Measurements from ENCODE around the gene MC1R.

DNA sequence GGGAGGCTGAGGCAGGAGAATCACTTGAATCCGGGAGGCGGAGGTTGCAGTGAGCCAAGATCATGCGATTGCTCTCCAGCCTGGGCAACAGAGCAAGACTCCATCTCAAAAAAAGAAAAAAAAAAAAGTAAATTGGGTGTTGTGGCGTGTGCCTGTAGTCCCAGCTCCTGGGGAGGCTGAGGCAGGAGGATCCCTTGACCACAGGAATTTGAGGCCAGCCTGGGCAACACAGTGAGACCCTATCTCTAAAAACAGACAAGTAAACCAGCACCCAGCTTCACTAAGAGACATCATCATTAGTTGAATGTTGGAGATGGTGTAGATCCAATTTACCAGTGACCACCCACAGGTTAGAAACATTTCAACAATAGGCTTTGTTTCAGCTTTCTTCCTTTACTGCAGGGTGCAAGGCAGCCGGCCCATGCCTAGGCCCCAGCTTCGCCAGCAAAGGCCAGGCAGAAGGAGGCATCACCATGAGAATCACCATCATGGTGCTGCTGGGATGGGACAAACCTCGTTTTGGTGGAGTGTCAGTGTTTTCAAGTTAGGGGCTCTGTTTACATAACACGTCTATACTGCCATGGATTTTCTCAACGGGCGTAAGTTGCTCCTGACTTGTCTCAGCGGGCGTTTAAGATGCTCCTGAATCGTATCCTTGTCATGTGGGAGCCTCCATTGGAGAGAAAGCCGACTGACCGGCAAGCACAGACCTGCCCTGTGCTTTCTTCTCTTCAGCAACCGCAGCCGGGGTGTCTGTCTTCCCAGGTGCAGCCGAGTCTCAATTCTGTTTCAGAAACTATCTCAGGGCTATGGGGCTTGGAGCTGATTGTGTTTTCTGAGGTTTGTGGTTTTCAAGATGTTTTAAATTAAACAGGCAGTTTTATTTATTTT, 37.9 kb upstream of the MC1R start:
- TF ChIP-seq, protein P1, sequence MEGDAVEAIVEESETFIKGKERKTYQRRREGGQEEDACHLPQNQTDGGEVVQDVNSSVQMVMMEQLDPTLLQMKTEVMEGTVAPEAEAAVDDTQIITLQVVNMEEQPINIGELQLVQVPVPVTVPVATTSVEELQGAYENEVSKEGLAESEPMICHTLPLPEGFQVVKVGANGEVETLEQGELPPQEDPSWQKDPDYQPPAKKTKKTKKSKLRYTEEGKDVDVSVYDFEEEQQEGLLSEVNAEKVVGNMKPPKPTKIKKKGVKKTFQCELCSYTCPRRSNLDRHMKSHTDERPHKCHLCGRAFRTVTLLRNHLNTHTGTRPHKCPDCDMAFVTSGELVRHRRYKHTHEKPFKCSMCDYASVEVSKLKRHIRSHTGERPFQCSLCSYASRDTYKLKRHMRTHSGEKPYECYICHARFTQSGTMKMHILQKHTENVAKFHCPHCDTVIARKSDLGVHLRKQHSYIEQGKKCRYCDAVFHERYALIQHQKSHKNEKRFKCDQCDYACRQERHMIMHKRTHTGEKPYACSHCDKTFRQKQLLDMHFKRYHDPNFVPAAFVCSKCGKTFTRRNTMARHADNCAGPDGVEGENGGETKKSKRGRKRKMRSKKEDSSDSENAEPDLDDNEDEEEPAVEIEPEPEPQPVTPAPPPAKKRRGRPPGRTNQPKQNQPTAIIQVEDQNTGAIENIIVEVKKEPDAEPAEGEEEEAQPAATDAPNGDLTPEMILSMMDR (IDR thresholded peaks at IDR 0.05), result no peak
- TF ChIP-seq POLR2A (IDR thresholded peaks at IDR 0.05; ENCODE audit: low read depth), result no peak
- no peak for TF ChIP-seq POLR2AphosphoS5 (IDR thresholded peaks at IDR 0.05)
